Astrocyte (in vitro differentiated cells and primary cell): Measurements from ENCODE around the gene RTN4IP1. TPM values are rescaled to one million over a fixed set of nuclear protein-coding genes. Genes with fewer than 3 reads are reported as not detected.

Experiments
- DNase-seq: peaks from one replicate; pipeline ENCODE4 v3.0.0-alpha.2; 2010; ENCODE audit warnings: low read depth
- FAIRE-seq: peaks from 2 replicates; lab custom pipeline; 2011; peaks lifted over from hg19 to GRCh38; lab: Jason Lieb, UNC
- H2AFZ ChIP-seq: 2 replicates; pipeline ENCODE4 v1.6.0; 2012; ENCODE audit warnings: low read depth, low read length, inconsistent platforms
- H3K27ac ChIP-seq: 2 replicates; pipeline ENCODE4 v1.5.1; 2011; ENCODE audit warnings: low read depth, low read length, inconsistent platforms
- H3K27me3 ChIP-seq: 2 replicates; pipeline ENCODE4 v1.6.0; 2011; ENCODE audit warnings: low read length, inconsistent platforms; ENCODE audit not compliant: insufficient read depth
- H3K36me3 ChIP-seq: 2 replicates; pipeline ENCODE4 v1.5.1; 2011; ENCODE audit warnings: low read length, inconsistent platforms; ENCODE audit not compliant: insufficient read depth
- H3K4me1 ChIP-seq: 2 replicates; pipeline ENCODE4 v1.5.1; 2011; ENCODE audit warnings: low read length, inconsistent platforms; ENCODE audit not compliant: insufficient read depth
- H3K4me2 ChIP-seq: 2 replicates; pipeline ENCODE4 v1.6.0; 2012; ENCODE audit warnings: low read length, inconsistent platforms
- H3K4me3 ChIP-seq: 2 replicates; pipeline ENCODE4 v1.5.1; 2011; ENCODE audit warnings: low read depth, mild to moderate bottlenecking, low read length, inconsistent platforms; ENCODE audit not compliant: insufficient read depth
- H3K79me2 ChIP-seq: 2 replicates; pipeline ENCODE4 v1.6.0; 2012; ENCODE audit warnings: mild to moderate bottlenecking, low read length, inconsistent platforms; ENCODE audit not compliant: insufficient read depth
- H3K9ac ChIP-seq: 2 replicates; pipeline ENCODE4 v1.6.0; 2012; ENCODE audit warnings: mild to moderate bottlenecking, low read length, inconsistent platforms
- H3K9me3 ChIP-seq: 2 replicates; pipeline ENCODE4 v1.5.1; 2012; ENCODE audit warnings: low read depth, mild to moderate bottlenecking, low read length, inconsistent platforms; ENCODE audit not compliant: insufficient read depth
- H4K20me1 ChIP-seq: 2 replicates; pipeline ENCODE4 v1.6.0; 2012; ENCODE audit warnings: low read length, inconsistent platforms; ENCODE audit not compliant: insufficient read depth
- H3K27ac Mint-ChIP-seq: one replicate; pipeline ENCODE4 v1.8.0; 2021; ENCODE audit warnings: mild to moderate bottlenecking, mixed read lengths; ENCODE audit not compliant: unreplicated experiment
- H3K27me3 Mint-ChIP-seq: one replicate; pipeline ENCODE4 v1.8.0; 2021; ENCODE audit warnings: low read depth, mixed read lengths; ENCODE audit not compliant: unreplicated experiment
- H3K36me3 Mint-ChIP-seq: one replicate; pipeline ENCODE4 v1.8.0; 2021; ENCODE audit warnings: low read depth, mixed read lengths; ENCODE audit not compliant: unreplicated experiment
- H3K4me1 Mint-ChIP-seq: one replicate; pipeline ENCODE4 v1.8.0; 2021; ENCODE audit warnings: low read depth, mixed read lengths; ENCODE audit not compliant: unreplicated experiment
- H3K4me3 Mint-ChIP-seq: one replicate; pipeline ENCODE4 v1.8.0; 2021; ENCODE audit warnings: mild to moderate bottlenecking, moderate library complexity, mixed read lengths; ENCODE audit not compliant: unreplicated experiment
- H3K9me3 Mint-ChIP-seq: one replicate; pipeline ENCODE4 v1.8.0; 2021; ENCODE audit warnings: mild to moderate bottlenecking, mixed read lengths; ENCODE audit not compliant: unreplicated experiment
- EZH2 ChIP-seq: IDR thresholded peaks from 2 replicates; pipeline ENCODE4 v1.6.1; 2012; ENCODE audit warnings: mild to moderate bottlenecking, low read length, inconsistent platforms; ENCODE audit not compliant: insufficient read depth
- total RNA-seq: library from RNA; stranded (reverse); gene quantifications from 2 replicates; pipeline ENCODE4 v1.2.1, GENCODE V29; 2021
- TF ChIP-seq, protein P1 (sequence below): IDR thresholded peaks from 2 replicates; pipeline ENCODE4 v1.5.1; 2011; ENCODE audit warnings: low read depth, mild to moderate bottlenecking, inconsistent platforms, low read length, moderate library complexity; ENCODE audit not compliant: insufficient read depth

RTN4IP1 gene
- total RNA-seq, 1 donor from 2014 or later, result 5.3 TPM

DNA sequence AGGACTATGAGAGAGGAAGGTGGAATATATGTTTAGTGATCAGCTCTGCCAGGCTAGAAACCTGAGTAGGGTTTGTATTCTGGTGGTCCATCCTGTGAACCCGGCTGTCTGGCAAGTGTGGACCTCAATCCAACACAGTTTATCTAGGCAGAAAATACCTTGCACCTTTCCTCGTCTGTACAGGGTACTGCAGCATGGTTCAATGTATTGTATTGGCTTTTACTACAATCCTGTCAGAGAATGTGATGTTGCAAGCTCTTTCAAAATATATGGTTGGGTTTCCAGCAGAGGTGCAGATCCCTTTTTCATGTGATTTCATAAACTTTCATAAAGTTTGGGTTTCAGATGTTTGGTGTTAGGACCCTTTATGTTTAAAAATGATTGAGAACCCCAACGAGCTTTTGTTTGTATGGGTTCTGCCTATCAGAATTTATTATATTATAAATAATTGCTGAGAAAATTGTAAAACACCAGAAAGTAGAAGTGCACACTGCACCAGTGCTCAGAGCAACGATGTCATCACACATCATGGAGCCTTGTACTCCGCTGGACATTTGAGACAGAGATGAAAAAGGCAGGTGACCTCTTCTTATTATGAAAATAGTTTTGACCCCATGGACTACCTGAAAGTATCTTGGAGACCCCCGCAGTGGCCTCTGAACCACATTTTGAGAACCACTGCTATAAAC is 106.6 kb downstream of the RTN4IP1 start:
- H3K36me3 Mint-ChIP-seq, result no peaks in the 10 kb centered on the region
- H3K27me3 Mint-ChIP-seq, result no peaks in the 10 kb centered on the region
- H3K4me3 Mint-ChIP-seq, result no peak overlapping the region
- Histone ChIP-seq H3K79me2 (no peaks in the 10 kb centered on the region), H3K27ac (no peak overlapping the region), H3K9me3 (no peaks in the 10 kb centered on the region), H3K27me3 (no peaks in the 10 kb centered on the region), H4K20me1 (no peaks in the 10 kb centered on the region), H3K36me3 (no peaks in the 10 kb centered on the region), H3K4me3 (no peak overlapping the region), H2AFZ (no peak overlapping the region), H3K4me1 (peaks cover 23% of the 10 kb centered on the region), H3K4me2 (no peak overlapping the region), H3K9ac (no peak overlapping the region)
- peaks cover 30% of the 10 kb centered on the region for H3K4me1 Mint-ChIP-seq
- DNase-seq (no peak), FAIRE-seq (no peak)
- TF ChIP-seq, protein P1, sequence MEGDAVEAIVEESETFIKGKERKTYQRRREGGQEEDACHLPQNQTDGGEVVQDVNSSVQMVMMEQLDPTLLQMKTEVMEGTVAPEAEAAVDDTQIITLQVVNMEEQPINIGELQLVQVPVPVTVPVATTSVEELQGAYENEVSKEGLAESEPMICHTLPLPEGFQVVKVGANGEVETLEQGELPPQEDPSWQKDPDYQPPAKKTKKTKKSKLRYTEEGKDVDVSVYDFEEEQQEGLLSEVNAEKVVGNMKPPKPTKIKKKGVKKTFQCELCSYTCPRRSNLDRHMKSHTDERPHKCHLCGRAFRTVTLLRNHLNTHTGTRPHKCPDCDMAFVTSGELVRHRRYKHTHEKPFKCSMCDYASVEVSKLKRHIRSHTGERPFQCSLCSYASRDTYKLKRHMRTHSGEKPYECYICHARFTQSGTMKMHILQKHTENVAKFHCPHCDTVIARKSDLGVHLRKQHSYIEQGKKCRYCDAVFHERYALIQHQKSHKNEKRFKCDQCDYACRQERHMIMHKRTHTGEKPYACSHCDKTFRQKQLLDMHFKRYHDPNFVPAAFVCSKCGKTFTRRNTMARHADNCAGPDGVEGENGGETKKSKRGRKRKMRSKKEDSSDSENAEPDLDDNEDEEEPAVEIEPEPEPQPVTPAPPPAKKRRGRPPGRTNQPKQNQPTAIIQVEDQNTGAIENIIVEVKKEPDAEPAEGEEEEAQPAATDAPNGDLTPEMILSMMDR, result no peak
- TF ChIP-seq EZH2, result no peak
- no peaks in the 10 kb centered on the region for H3K9me3 Mint-ChIP-seq
- no peak overlapping the region for H3K27ac Mint-ChIP-seq

Other genes starting within 250 kb of the RTN4IP1 start
- gene QRSL1, start 80 bp upstream of the RTN4IP1 start, total RNA-seq, result 9.8 and 11.5 TPM in 2 replicates